GM12878 (cell line): ENCODE data around the gene RB1. TPM values are rescaled to one million over a fixed set of nuclear protein-coding genes. Genes with fewer than 3 reads are reported as not detected.

Experiments
- ATAC-seq: fragments of 200-7000 bp; cut with Tn5 transposase; 3 replicates; pipeline ENCODE4 v1.9.1; 2020; ENCODE audit warnings: mild to moderate bottlenecking, moderate library complexity
- BruUV-seq: library from RNA; stranded (reverse); fragments of 400-500 nt; replicated peaks from 2 replicates; lab custom pipeline; 2021; lab: Mats Ljungman, UMichigan
- CTCF ChIA-PET: fragments of 300-600 bp; sonication (Branson Sonifier 250); formaldehyde crosslinking; extraction: SDS; loops from one replicate; lab custom pipeline; 2021; ENCODE audit warnings: inconsistent platforms; lab: Yijun Ruan, JAX
- POLR2A ChIA-PET: fragments of 350-600 bp; formaldehyde crosslinking; extraction: SDS; loops from one replicate; lab custom pipeline; 2021; ENCODE audit warnings: inconsistent platforms; lab: Charles Lee
- RAD21 ChIA-PET: fragments of 300-600 bp; sonication (Branson Sonifier 250); formaldehyde crosslinking; loops from one replicate; lab custom pipeline; 2023; ENCODE audit warnings: antibody characterized with exemption; ENCODE audit not compliant: unreplicated experiment; lab: Charles Lee
- SMC1A ChIA-PET: fragments of 300-600 bp; sonication (Branson Sonifier 250); formaldehyde crosslinking; loops from one replicate; lab custom pipeline; 2023; ENCODE audit not compliant: unreplicated experiment, uncharacterized antibody; lab: Charles Lee
- DNase-seq: peaks from one replicate; pipeline ENCODE4 v3.0.0-alpha.2; 2011; ENCODE audit warnings: low read depth, low spot score
- FAIRE-seq: peaks from 3 replicates; lab custom pipeline; 2011; peaks lifted over from hg19 to GRCh38; lab: Jason Lieb, UNC
- H2AFZ ChIP-seq: 2 replicates; pipeline ENCODE4 v1.6.0; 2011; ENCODE audit warnings: low read depth, low read length, control low read depth; ENCODE audit not compliant: control insufficient read depth
- H3K27ac ChIP-seq: 2 replicates; pipeline ENCODE4 v1.5.1; 2011; ENCODE audit warnings: control low read depth; ENCODE audit not compliant: control insufficient read depth, insufficient read depth
- H3K27me3 ChIP-seq, 2 experiments: replicated peaks in 1 of 2; 2 replicates each; pipeline versions ENCODE4 v1.6.0 to v1.6.1; 2011; ENCODE audit warnings: low read length in 1 of 2; ENCODE audit not compliant: control insufficient read depth in 2 of 2, insufficient read depth in 2 of 2
- H3K36me3 ChIP-seq, 2 experiments: 2 replicates each; pipeline ENCODE4 v1.5.1; 2011; ENCODE audit warnings: low read length in 1 of 2; ENCODE audit not compliant: control insufficient read depth in 2 of 2, insufficient read depth in 2 of 2
- H3K4me1 ChIP-seq: 2 replicates; pipeline ENCODE4 v1.6.1; 2011; ENCODE audit warnings: mild to moderate bottlenecking, low read length, moderate library complexity, mixed read lengths; ENCODE audit not compliant: control insufficient read depth, insufficient read depth
- H3K4me2 ChIP-seq: 2 replicates; pipeline ENCODE4 v1.6.0; 2011; ENCODE audit warnings: control low read depth; ENCODE audit not compliant: control insufficient read depth, insufficient read depth
- H3K4me3 ChIP-seq: fragments of 200-600 bp; sonication (generic); 2 replicates; pipeline ENCODE4 v1.5.1; 2016
- H3K79me2 ChIP-seq: 2 replicates; pipeline ENCODE4 v1.6.0; 2011; ENCODE audit warnings: low read length; ENCODE audit not compliant: control insufficient read depth, insufficient read depth
- H3K9ac ChIP-seq: 2 replicates; pipeline ENCODE4 v1.8.0; 2011; ENCODE audit warnings: low read length, control low read depth, mixed read lengths; ENCODE audit not compliant: control insufficient read depth, insufficient read depth
- H3K9me3 ChIP-seq: replicated peaks from 3 replicates; pipeline ENCODE4 v1.5.1; 2011; ENCODE audit warnings: mild to moderate bottlenecking, low read length; ENCODE audit not compliant: control insufficient read depth, insufficient read depth
- H4K20me1 ChIP-seq: 2 replicates; pipeline ENCODE4 v1.6.0; 2011; ENCODE audit not compliant: control insufficient read depth, insufficient read depth
- IKZF2 ChIP-seq, 2 experiments: fragments of 450-650 bp; IDR thresholded peaks; 2 replicates each; pipeline ENCODE4 v1.6.1; 2017; ENCODE audit warnings: mild to moderate bottlenecking in 2 of 2, moderate library complexity in 2 of 2
- POLR2A ChIP-seq: IDR thresholded peaks from 2 replicates; pipeline ENCODE4 v1.6.1; 2011; ENCODE audit warnings: low read depth, mild to moderate bottlenecking, low read length
- RCOR1 ChIP-seq: conservative IDR thresholded peaks from 2 replicates; pipeline ENCODE4 v1.6.1; 2012; ENCODE audit warnings: low read depth, low read length, improper control_type of control experiment
- WGBS: methylation state at CpG from one replicate; pipeline ENCODE4 v1.1.6; 2016; ENCODE audit warnings: low lambda C conversion rate; ENCODE audit not compliant: insufficient replicate concordance, insufficient coverage; ENCODE audit errors: missing lambda C conversion rate; 5-methylcytosine and 5-hydroxymethylcytosine counted together
- in situ Hi-C: fragments of 300-500 bp; cut with MboI; formaldehyde crosslinking; loops from 9 replicates; pipeline ENCODE4 v1.14.3; 2018; ENCODE audit warnings: mixed read lengths
- intact Hi-C: fragments of 100-400 bp; cut with micrococcal nuclease; formaldehyde crosslinking; loops from one replicate; pipeline ENCODE4 v1.14.2; 2022; ENCODE audit not compliant: unreplicated experiment
- polyA plus RNA-seq, 11 experiments: library from polyadenylated mRNA; depleted of rRNA in 4 of 11; unstranded in 6 of 11; stranded (reverse) in 5 of 11; fragments of >200 nt; fragmentation: Nextera tagmentation in 4 of 11; fragmentation: Illumina TruSeq in 1 of 11; extraction: Ambion mirVana in 4 of 11; extraction: Trizol in 1 of 11; gene quantifications; 1 replicate in 1 of 11; 2 replicates in 10 of 11; pipeline versions ENCODE4 v1.2.1 to v1.2.3, GENCODE V29; 2011 to 2016; ENCODE audit warnings: inconsistent platforms in 2 of 11, missing spikeins in 2 of 11, low read depth in 1 of 11
- total RNA-seq, 4 experiments: library from RNA; depleted of rRNA in 3 of 4; stranded (reverse); fragments of >200 nt in 3 of 4; fragmentation: Illumina TruSeq in 1 of 4; extraction: Trizol in 1 of 4; gene quantifications; 2 replicates each; pipeline versions ENCODE4 v1.2.1 to v1.2.3, GENCODE V29; 2013 to 2021
- TF ChIP-seq, protein P1 (sequence below): IDR thresholded peaks from 2 replicates; pipeline ENCODE4 v1.6.1; 2011; ENCODE audit warnings: low read depth, mild to moderate bottlenecking, low read length, moderate library complexity, borderline replicate concordance; ENCODE audit errors: extremely low read depth
- TF ChIP-seq, protein P2 (sequence below): fragments of 450-650 bp; IDR thresholded peaks from 2 replicates; pipeline ENCODE4 v1.6.1; 2017; ENCODE audit warnings: antibody characterized with exemption, mild to moderate bottlenecking, moderate library complexity
- TF ChIP-seq, protein P3 (sequence below): fragments of 450-650 bp; IDR thresholded peaks from 2 replicates; pipeline ENCODE4 v1.6.1; 2016; ENCODE audit warnings: mild to moderate bottlenecking, moderate library complexity, borderline replicate concordance
- TF ChIP-seq, protein P4 (sequence below): fragments of 450-650 bp; IDR thresholded peaks from 2 replicates; pipeline ENCODE4 v1.6.1; 2017; ENCODE audit warnings: low read depth, mild to moderate bottlenecking, moderate library complexity
- TF ChIP-seq, protein P5 (sequence below): fragments of 450-650 bp; IDR thresholded peaks from 2 replicates; pipeline ENCODE4 v1.6.1; 2017; ENCODE audit warnings: borderline replicate concordance

The RB1 gene
- total and polyA plus RNA-seq, 10 of the 15 experiments (the other 5 are each of a cell fraction or from before 2014, with no cell fraction given), result 2.8 to 45.0 (median 8.3) TPM

DNA sequence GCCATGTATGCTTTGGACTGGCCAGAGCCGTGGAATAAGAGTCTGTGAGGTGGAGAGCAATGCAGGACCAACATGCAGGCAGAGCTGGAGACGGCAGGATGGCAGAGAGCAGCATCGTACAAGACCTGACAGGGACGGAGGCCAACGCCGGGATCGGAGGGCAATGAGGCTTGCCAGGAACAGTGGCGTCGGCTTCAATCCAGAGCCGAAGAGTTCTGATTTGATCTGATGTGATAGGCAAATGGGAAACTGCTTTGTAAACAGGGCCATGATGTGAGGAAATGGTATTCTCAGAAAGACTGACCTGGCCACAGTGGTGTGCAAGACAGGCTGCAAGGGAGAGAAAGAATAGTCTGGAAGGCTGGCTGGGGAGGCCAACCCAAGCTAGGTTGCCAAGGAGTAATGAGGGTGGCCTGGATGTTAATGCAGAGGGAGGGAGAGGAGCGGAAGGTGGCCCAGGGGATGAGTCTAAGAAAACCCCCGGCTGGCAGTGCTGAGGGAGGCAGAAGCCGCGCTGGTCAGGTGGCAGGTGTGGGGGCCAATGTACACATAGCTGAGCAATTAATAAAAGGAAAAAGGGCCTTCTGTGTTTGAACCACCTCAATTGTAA lies 202.6 kb downstream of the RB1 start:
- ChIA-PET RAD21 (interaction anchor here (0.8 to 1.4 kb wide), 2 partner anchors 26 to 74 kb away, joined by 3 to 4 read pairs; no protein-coding TSS in a partner anchor), CTCF (interaction anchor here (1.1 to 1.2 kb wide), 4 partner anchors 8 to 56 kb away, joined by 3 to 4 read pairs (median 3); no protein-coding TSS in a partner anchor), POLR2A (interaction anchor here (1.0 kb wide), 1 partner anchor 26 kb away, joined by 3 read pairs; no protein-coding TSS in a partner anchor), SMC1A (interaction anchor here (0.6 to 3.8 kb wide), 11 partner anchors 11 to 172 kb away, joined by 3 to 26 read pairs (median 6); no protein-coding TSS in a partner anchor)
- DNase-seq (no peak), FAIRE-seq (peak; percentile 52), ATAC-seq (peak; percentile 51)
- H4K20me1 ChIP-seq, result no peaks in the 10 kb centered on the region
- H3K9me3 ChIP-seq, result no peaks in the 10 kb centered on the region; the same call in none of the 3 replicates
- no peak overlapping the region for H2AFZ ChIP-seq
- H3K36me3 ChIP-seq, result peaks cover 0 to 7% of the 10 kb centered on the region in 2 experiments; a peak in 1 of 4 replicates
- intact Hi-C loops, result no loop called here
- WGBS, result 75% methylated on average over 14 of the region's 14 CpGs
- no peaks in the 10 kb centered on the region; the same call in 1 of the 2 replicates for H3K79me2 ChIP-seq
- peak overlapping the region; percentile 72 for H3K4me2 ChIP-seq
- BruUV-seq, result no TSS peak
- H3K9ac ChIP-seq, result peak overlapping the region; percentile 55; the same call in 1 of the 2 replicates
- TF ChIP-seq, protein P1, sequence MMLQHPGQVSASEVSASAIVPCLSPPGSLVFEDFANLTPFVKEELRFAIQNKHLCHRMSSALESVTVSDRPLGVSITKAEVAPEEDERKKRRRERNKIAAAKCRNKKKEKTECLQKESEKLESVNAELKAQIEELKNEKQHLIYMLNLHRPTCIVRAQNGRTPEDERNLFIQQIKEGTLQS, result no peak
- TF ChIP-seq RCOR1 (0 out of 2 replicates have a peak, but pooled peaks have one; percentile 13), POLR2A (0 out of 2 replicates have a peak, but pooled peaks have one; percentile 22), IKZF2 (IDR thresholded peaks at IDR 0.05) (no peak)
- TF ChIP-seq, protein P2, sequence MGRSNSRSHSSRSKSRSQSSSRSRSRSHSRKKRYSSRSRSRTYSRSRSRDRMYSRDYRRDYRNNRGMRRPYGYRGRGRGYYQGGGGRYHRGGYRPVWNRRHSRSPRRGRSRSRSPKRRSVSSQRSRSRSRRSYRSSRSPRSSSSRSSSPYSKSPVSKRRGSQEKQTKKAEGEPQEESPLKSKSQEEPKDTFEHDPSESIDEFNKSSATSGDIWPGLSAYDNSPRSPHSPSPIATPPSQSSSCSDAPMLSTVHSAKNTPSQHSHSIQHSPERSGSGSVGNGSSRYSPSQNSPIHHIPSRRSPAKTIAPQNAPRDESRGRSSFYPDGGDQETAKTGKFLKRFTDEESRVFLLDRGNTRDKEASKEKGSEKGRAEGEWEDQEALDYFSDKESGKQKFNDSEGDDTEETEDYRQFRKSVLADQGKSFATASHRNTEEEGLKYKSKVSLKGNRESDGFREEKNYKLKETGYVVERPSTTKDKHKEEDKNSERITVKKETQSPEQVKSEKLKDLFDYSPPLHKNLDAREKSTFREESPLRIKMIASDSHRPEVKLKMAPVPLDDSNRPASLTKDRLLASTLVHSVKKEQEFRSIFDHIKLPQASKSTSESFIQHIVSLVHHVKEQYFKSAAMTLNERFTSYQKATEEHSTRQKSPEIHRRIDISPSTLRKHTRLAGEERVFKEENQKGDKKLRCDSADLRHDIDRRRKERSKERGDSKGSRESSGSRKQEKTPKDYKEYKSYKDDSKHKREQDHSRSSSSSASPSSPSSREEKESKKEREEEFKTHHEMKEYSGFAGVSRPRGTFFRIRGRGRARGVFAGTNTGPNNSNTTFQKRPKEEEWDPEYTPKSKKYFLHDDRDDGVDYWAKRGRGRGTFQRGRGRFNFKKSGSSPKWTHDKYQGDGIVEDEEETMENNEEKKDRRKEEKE, result no peak
- TF ChIP-seq, protein P3, sequence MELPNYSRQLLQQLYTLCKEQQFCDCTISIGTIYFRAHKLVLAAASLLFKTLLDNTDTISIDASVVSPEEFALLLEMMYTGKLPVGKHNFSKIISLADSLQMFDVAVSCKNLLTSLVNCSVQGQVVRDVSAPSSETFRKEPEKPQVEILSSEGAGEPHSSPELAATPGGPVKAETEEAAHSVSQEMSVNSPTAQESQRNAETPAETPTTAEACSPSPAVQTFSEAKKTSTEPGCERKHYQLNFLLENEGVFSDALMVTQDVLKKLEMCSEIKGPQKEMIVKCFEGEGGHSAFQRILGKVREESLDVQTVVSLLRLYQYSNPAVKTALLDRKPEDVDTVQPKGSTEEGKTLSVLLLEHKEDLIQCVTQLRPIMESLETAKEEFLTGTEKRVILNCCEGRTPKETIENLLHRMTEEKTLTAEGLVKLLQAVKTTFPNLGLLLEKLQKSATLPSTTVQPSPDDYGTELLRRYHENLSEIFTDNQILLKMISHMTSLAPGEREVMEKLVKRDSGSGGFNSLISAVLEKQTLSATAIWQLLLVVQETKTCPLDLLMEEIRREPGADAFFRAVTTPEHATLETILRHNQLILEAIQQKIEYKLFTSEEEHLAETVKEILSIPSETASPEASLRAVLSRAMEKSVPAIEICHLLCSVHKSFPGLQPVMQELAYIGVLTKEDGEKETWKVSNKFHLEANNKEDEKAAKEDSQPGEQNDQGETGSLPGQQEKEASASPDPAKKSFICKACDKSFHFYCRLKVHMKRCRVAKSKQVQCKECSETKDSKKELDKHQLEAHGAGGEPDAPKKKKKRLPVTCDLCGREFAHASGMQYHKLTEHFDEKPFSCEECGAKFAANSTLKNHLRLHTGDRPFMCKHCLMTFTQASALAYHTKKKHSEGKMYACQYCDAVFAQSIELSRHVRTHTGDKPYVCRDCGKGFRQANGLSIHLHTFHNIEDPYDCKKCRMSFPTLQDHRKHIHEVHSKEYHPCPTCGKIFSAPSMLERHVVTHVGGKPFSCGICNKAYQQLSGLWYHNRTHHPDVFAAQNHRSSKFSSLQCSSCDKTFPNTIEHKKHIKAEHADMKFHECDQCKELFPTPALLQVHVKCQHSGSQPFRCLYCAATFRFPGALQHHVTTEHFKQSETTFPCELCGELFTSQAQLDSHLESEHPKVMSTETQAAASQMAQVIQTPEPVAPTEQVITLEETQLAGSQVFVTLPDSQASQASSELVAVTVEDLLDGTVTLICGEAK, result no peak
- TF ChIP-seq, protein P4, sequence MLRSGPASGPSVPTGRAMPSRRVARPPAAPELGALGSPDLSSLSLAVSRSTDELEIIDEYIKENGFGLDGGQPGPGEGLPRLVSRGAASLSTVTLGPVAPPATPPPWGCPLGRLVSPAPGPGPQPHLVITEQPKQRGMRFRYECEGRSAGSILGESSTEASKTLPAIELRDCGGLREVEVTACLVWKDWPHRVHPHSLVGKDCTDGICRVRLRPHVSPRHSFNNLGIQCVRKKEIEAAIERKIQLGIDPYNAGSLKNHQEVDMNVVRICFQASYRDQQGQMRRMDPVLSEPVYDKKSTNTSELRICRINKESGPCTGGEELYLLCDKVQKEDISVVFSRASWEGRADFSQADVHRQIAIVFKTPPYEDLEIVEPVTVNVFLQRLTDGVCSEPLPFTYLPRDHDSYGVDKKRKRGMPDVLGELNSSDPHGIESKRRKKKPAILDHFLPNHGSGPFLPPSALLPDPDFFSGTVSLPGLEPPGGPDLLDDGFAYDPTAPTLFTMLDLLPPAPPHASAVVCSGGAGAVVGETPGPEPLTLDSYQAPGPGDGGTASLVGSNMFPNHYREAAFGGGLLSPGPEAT, result no peak
- TF ChIP-seq, protein P5, sequence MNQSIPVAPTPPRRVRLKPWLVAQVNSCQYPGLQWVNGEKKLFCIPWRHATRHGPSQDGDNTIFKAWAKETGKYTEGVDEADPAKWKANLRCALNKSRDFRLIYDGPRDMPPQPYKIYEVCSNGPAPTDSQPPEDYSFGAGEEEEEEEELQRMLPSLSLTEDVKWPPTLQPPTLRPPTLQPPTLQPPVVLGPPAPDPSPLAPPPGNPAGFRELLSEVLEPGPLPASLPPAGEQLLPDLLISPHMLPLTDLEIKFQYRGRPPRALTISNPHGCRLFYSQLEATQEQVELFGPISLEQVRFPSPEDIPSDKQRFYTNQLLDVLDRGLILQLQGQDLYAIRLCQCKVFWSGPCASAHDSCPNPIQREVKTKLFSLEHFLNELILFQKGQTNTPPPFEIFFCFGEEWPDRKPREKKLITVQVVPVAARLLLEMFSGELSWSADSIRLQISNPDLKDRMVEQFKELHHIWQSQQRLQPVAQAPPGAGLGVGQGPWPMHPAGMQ, result no peak
- H3K27ac ChIP-seq, result peak overlapping the region; percentile 85
- H3K27me3 ChIP-seq, result no peaks in the 10 kb centered on the region
- in situ Hi-C loops, result no loop called here
- H3K4me1 ChIP-seq, result peaks cover 55% of the 10 kb centered on the region
- H3K4me3 ChIP-seq, result peak overlapping the region; percentile 36
